Lower lobe of right lung (tissue), 2 donors: Measurements from ENCODE around the gene OSCAR. TPM values are rescaled to one million over a fixed set of nuclear protein-coding genes. Genes with fewer than 3 reads are reported as not detected.

ENCODE experiments used
- ATAC-seq, 2 donors: fragments of 200-7000 bp; cut with Tn5 transposase; one replicate each; pipeline ENCODE4 v1.9.1; 2020 to 2022; ENCODE audit warnings: mild to moderate bottlenecking in 2 of 2, moderate library complexity in 2 of 2
- DNase-seq: peaks from one replicate; pipeline ENCODE4 v3.0.0-alpha.2; 2020
- H3K27ac ChIP-seq: fragments of 200-600 bp; one replicate; pipeline ENCODE4 v1.8.0; 2022
- H3K27me3 ChIP-seq: fragments of 200-600 bp; one replicate; pipeline ENCODE4 v1.8.0; 2022; ENCODE audit warnings: low read depth
- H3K36me3 ChIP-seq: fragments of 200-600 bp; one replicate; pipeline ENCODE4 v1.8.0; 2022; ENCODE audit warnings: mild to moderate bottlenecking
- H3K4me1 ChIP-seq: fragments of 200-600 bp; one replicate; pipeline ENCODE4 v1.8.0; 2022
- H3K4me3 ChIP-seq: fragments of 200-600 bp; one replicate; pipeline ENCODE4 v1.8.0; 2022; ENCODE audit warnings: mild to moderate bottlenecking
- H3K9me3 ChIP-seq: fragments of 200-600 bp; one replicate; pipeline ENCODE4 v1.8.0; 2022
- CTCF ChIP-seq: fragments of 200-600 bp; IDR thresholded peaks from one replicate; pipeline ENCODE4 v1.8.0; 2022; ENCODE audit warnings: antibody characterized with exemption, mild to moderate bottlenecking
- intact Hi-C: fragments of 100-400 bp; cut with DNase I; formaldehyde crosslinking; loops from one replicate; pipeline ENCODE4 v1.11.0; 2022
- total RNA-seq: library from RNA; stranded (reverse); fragmentation: NEBNext Ultra II Directional; extraction: Animal tissue kit (Norgen Biotek cat#: 25700); gene quantifications from one replicate; pipeline ENCODE4 v1.2.1, GENCODE V29; 2021
- donor health status: DM: no; HTN: yes; CAD: no; lungs with severe emphysema.

The OSCAR gene
- total RNA-seq, 1 donor from 2014 or later = 77.8 TPM

GRCh38 chr19:54123682-54124081, 23.1 kb upstream of the OSCAR start:
- Histone ChIP-seq H3K9me3 (no peaks in the 10 kb centered on the region), H3K4me1 (no peaks in the 10 kb centered on the region), H3K36me3 (peaks cover 99% of the 10 kb centered on the region), H3K27ac (no peak overlapping the region), H3K27me3 (no peaks in the 10 kb centered on the region), H3K4me3 (no peak overlapping the region)
- intact Hi-C loops = no loop called here
- DNase-seq (no peak), ATAC-seq (no peak)
- no peak for TF ChIP-seq CTCF

- TF ChIP-seq CTCF = no peak
- ATAC-seq (no peak), DNase-seq (no peak)
- Histone ChIP-seq H3K4me3 (no peak overlapping the region), H3K4me1 (peaks cover 9% of the 10 kb centered on the region), H3K27ac (no peak overlapping the region), H3K27me3 (no peaks in the 10 kb centered on the region), H3K36me3 (peaks cover 82% of the 10 kb centered on the region), H3K9me3 (no peaks in the 10 kb centered on the region)
- intact Hi-C loops = no loop called here
Observed at GRCh38 chr19:54121259-54121658, 20.7 kb upstream of the OSCAR start.

GRCh38 chr19:54115109-54116063, 14.8 kb upstream of the OSCAR start, which contains the start of the genes PRPF31 and TFPT:
TSS of gene PRPF31 (plus strand) at chr19:54115754. CDS start at chr19:54118279, 2,525 bp downstream.
TSS of gene TFPT (minus strand) at chr19:54115657. CDS start at chr19:54115269, 388 bp downstream.
- Histone ChIP-seq H3K4me3 (peak within 1 kb of the TSS; percentile 77), H3K27ac (peak within 1 kb of the TSS; percentile 90), H3K9me3 (no peaks in the 10 kb centered on the region), H3K27me3 (no peaks in the 10 kb centered on the region), H3K36me3 (peaks cover 36% of the 10 kb centered on the region), H3K4me1 (peaks cover 27% of the 10 kb centered on the region)
- ATAC-seq (peak; percentile 96 to 98), DNase-seq (peak; percentile 98)
- TF ChIP-seq CTCF = no peak
- intact Hi-C loops = no loop called here

GRCh38 chr19:54114340-54115108, 13.9 kb upstream of the OSCAR start:
- Histone ChIP-seq H3K27me3 (no peaks in the 10 kb centered on the region), H3K27ac (peak overlapping the region; percentile 90), H3K36me3 (peaks cover 36% of the 10 kb centered on the region), H3K4me3 (peak overlapping the region; percentile 77), H3K4me1 (peaks cover 27% of the 10 kb centered on the region), H3K9me3 (no peaks in the 10 kb centered on the region)
- intact Hi-C loops = no loop called here
- TF ChIP-seq CTCF = no peak
- ATAC-seq (peak; percentile 54 to 57), DNase-seq (peak; percentile 66)

GRCh38 chr19:54109651-54110050, 9.0 kb upstream of the OSCAR start:
- H3K4me3 ChIP-seq = no peak overlapping the region
- ATAC-seq (no peak), DNase-seq (no peak)
- no peak overlapping the region for H3K27ac ChIP-seq
- peaks cover 65% of the 10 kb centered on the region for H3K36me3 ChIP-seq
- peaks cover 12% of the 10 kb centered on the region for H3K4me1 ChIP-seq
- no peaks in the 10 kb centered on the region for H3K9me3 ChIP-seq
- H3K27me3 ChIP-seq = no peaks in the 10 kb centered on the region
- no peak for TF ChIP-seq CTCF
- intact Hi-C loops = no loop called here
